ENCODE data around the gene RAB43. TPM values are rescaled to one million over a fixed set of nuclear protein-coding genes. Genes with fewer than 3 reads are reported as not detected.

Gene RAB43
- total RNA-seq, 2 experiments from 2014 or later, result 52.0 to 59.1 TPM

GRCh38 chr3:129132097-129132866 is 10.7 kb upstream of the RAB43 start:
- no peak for DNase-seq
- H3K27ac Mint-ChIP-seq, result peak overlapping the region; percentile 15

GRCh38 chr3:129131465-129132088 is 10.0 kb upstream of the RAB43 start:
- CTCF ChIA-PET, result interaction anchor here (1.3 to 2.9 kb wide), 4 partner anchors 9 to 114 kb away, joined by 3 to 9 read pairs (median 4); partner anchors contain the start of gene RAB43
- H3K27ac Mint-ChIP-seq, result peak overlapping the region; percentile 15
- peaks cover 41% of the 10 kb centered on the region for H3K36me3 Mint-ChIP-seq (ENCODE audit: low read depth)
- H3K4me3 Mint-ChIP-seq, result no peak overlapping the region
- POLR2A ChIA-PET, result interaction anchor here (0.6 kb wide), 2 partner anchors 26 to 94 kb away, joined by 4 to 7 read pairs; no protein-coding TSS in a partner anchor
- H3K4me1 Mint-ChIP-seq, result peaks cover 8% of the 10 kb centered on the region
- DNase-seq, result no peak
- no peaks in the 10 kb centered on the region for H3K27me3 Mint-ChIP-seq
- no peaks in the 10 kb centered on the region for H3K9me3 Mint-ChIP-seq

More at GRCh38 chr3:129132097-129132866, 10.7 kb upstream of the RAB43 start:
- no peaks in the 10 kb centered on the region for H3K9me3 Mint-ChIP-seq
- H3K4me1 Mint-ChIP-seq, result peaks cover 7% of the 10 kb centered on the region
- H3K4me3 Mint-ChIP-seq, result no peak overlapping the region
- H3K36me3 Mint-ChIP-seq (ENCODE audit: low read depth), result peaks cover 42% of the 10 kb centered on the region
- H3K27me3 Mint-ChIP-seq, result no peaks in the 10 kb centered on the region
- ChIA-PET CTCF (interaction anchor here (1.3 to 2.9 kb wide), 4 partner anchors 10 to 113 kb away, joined by 3 to 9 read pairs (median 4); partner anchors contain the start of gene RAB43), POLR2A (no interaction called here)

- Mint-ChIP-seq H3K27ac (no peak overlapping the region), H3K4me1 (peaks cover 8% of the 10 kb centered on the region), H3K4me3 (no peak overlapping the region), H3K27me3 (no peaks in the 10 kb centered on the region), H3K9me3 (no peaks in the 10 kb centered on the region), H3K36me3 (ENCODE audit: low read depth) (peaks cover 41% of the 10 kb centered on the region)
- POLR2A ChIA-PET, result no interaction called here
- DNase-seq, result no peak
- CTCF ChIA-PET, result interaction anchor here (1.1 to 2.9 kb wide), 2 partner anchors 9 to 171 kb away, joined by 3 to 9 read pairs; partner anchors contain the start of gene RAB43
Measured at GRCh38 chr3:129130291-129130813, 8.7 kb upstream of the RAB43 start.

- no peaks in the 10 kb centered on the region for H3K9me3 Mint-ChIP-seq
- no peaks in the 10 kb centered on the region for H3K27me3 Mint-ChIP-seq
- no peak for DNase-seq
- CTCF ChIA-PET, result interaction anchor here (0.6 to 1.2 kb wide), 2 partner anchors 41 to 120 kb away, joined by 3 read pairs; no protein-coding TSS in a partner anchor
- POLR2A ChIA-PET, result no interaction called here
- H3K36me3 Mint-ChIP-seq (ENCODE audit: low read depth), result peaks cover 32% of the 10 kb centered on the region
- H3K4me3 Mint-ChIP-seq, result no peak overlapping the region
- H3K27ac Mint-ChIP-seq, result no peak overlapping the region
- H3K4me1 Mint-ChIP-seq, result peaks cover 8% of the 10 kb centered on the region
Measured at GRCh38 chr3:129128357-129129155, 7.0 kb upstream of the RAB43 start.

- Mint-ChIP-seq H3K9me3 (no peaks in the 10 kb centered on the region), H3K36me3 (ENCODE audit: low read depth) (peaks cover 17% of the 10 kb centered on the region), H3K27me3 (no peaks in the 10 kb centered on the region), H3K4me3 (no peak overlapping the region), H3K27ac (no peak overlapping the region), H3K4me1 (peaks cover 15% of the 10 kb centered on the region)
- CTCF ChIA-PET, result no interaction called here
- DNase-seq, result no peak
- POLR2A ChIA-PET, result interaction anchor here (1.1 kb wide), 1 partner anchor 36 kb away, joined by 4 read pairs; no protein-coding TSS in a partner anchor
Measured at GRCh38 chr3:129126726-129127280, 5.2 kb upstream of the RAB43 start.

GRCh38 chr3:129123314-129124060 is 1.9 kb upstream of the RAB43 start:
- H3K4me3 Mint-ChIP-seq, result peak overlapping the region; percentile 3
- H3K4me1 Mint-ChIP-seq, result peaks cover 22% of the 10 kb centered on the region
- no peak for DNase-seq
- no peaks in the 10 kb centered on the region for H3K27me3 Mint-ChIP-seq
- ChIA-PET POLR2A (no interaction called here), CTCF (interaction anchor here (0.5 to 2.3 kb wide), 11 partner anchors 8 to 153 kb away, joined by 3 to 8 read pairs (median 4); no protein-coding TSS in a partner anchor)
- peaks cover 24% of the 10 kb centered on the region for H3K36me3 Mint-ChIP-seq (ENCODE audit: low read depth)
- no peaks in the 10 kb centered on the region for H3K9me3 Mint-ChIP-seq
- peak overlapping the region; percentile 81 for H3K27ac Mint-ChIP-seq

- ChIA-PET POLR2A (interaction anchor here (0.6 to 0.9 kb wide), 2 partner anchors 69 to 108 kb away, joined by 3 to 4 read pairs; no protein-coding TSS in a partner anchor), CTCF (interaction anchor here (1.0 to 2.3 kb wide), 13 partner anchors 9 to 152 kb away, joined by 3 to 13 read pairs (median 4); partner anchors contain the start of gene ISY1)
- H3K4me1 Mint-ChIP-seq, result peaks cover 31% of the 10 kb centered on the region
- H3K27me3 Mint-ChIP-seq, result no peaks in the 10 kb centered on the region
- peak overlapping the region; percentile 63 for H3K4me3 Mint-ChIP-seq
- H3K36me3 Mint-ChIP-seq (ENCODE audit: low read depth), result peaks cover 33% of the 10 kb centered on the region
- DNase-seq, result no peak
- H3K27ac Mint-ChIP-seq, result peak overlapping the region; percentile 81
- H3K9me3 Mint-ChIP-seq, result no peaks in the 10 kb centered on the region
Measured at GRCh38 chr3:129122412-129123011, 908 bp upstream of the RAB43 start.

- Mint-ChIP-seq H3K9me3 (no peaks in the 10 kb centered on the region), H3K27ac (peak overlapping the region; percentile 98), H3K4me3 (peak overlapping the region; percentile 92), H3K36me3 (ENCODE audit: low read depth) (peaks cover 44% of the 10 kb centered on the region), H3K4me1 (peaks cover 43% of the 10 kb centered on the region), H3K27me3 (no peaks in the 10 kb centered on the region)
- peak; percentile 42 for DNase-seq
- ChIA-PET POLR2A (interaction anchor here (0.6 to 1.3 kb wide), 7 partner anchors 52 to 195 kb away, joined by 3 to 6 read pairs (median 3); a partner anchor contains a TSS), CTCF (interaction anchor here (0.6 to 2.4 kb wide), 18 partner anchors 10 to 275 kb away, joined by 3 to 13 read pairs (median 4); partner anchors contain the start of gene ISY1)
Measured at GRCh38 chr3:129121016-129121791, 400 bp downstream of the RAB43 start.

- Mint-ChIP-seq H3K27me3 (no peaks in the 10 kb centered on the region), H3K27ac (peak overlapping the region; percentile 98), H3K4me1 (peaks cover 49% of the 10 kb centered on the region), H3K4me3 (peak overlapping the region; percentile 92), H3K36me3 (ENCODE audit: low read depth) (peaks cover 50% of the 10 kb centered on the region), H3K9me3 (no peaks in the 10 kb centered on the region)
- peak; percentile 97 for DNase-seq
- POLR2A ChIA-PET, result interaction anchor here (0.6 to 1.3 kb wide), 6 partner anchors 51 to 195 kb away, joined by 3 to 6 read pairs (median 3); a partner anchor contains a TSS
- CTCF ChIA-PET, result interaction anchor here (0.6 to 4.7 kb wide), 12 partner anchors 10 to 274 kb away, joined by 3 to 22 read pairs (median 5); partner anchors contain the start of gene ISY1
Measured at GRCh38 chr3:129120254-129121004, 1.2 kb downstream of the RAB43 start.
